A549 (cell line): ENCODE measurements around the gene CBLN1. TPM values are rescaled to one million over a fixed set of nuclear protein-coding genes. Genes with fewer than 3 reads are reported as not detected.
"Not testable (repeated sequence)": the region's sequence is repeated elsewhere in the genome, so short reads cannot be mapped to it uniquely, and the experiment has no call there.

Experiments
- ATAC-seq, 2 experiments: fragments of 200-7000 bp in 1 of 2; fragments of >200 bp in 1 of 2; cut with Nextera tagmentation in 1 of 2; cut with Tn5 transposase in 1 of 2; 3 replicates each; pipeline versions ENCODE4 v1.8.0 to v1.9.1; 2018 to 2020; ENCODE audit warnings: mild to moderate bottlenecking in 1 of 2, moderate library complexity in 1 of 2
- CTCF ChIA-PET: fragments of 300-600 bp; sonication (Branson Sonifier 250); formaldehyde crosslinking; extraction: SDS; loops from one replicate; lab custom pipeline; 2021; ENCODE audit warnings: antibody characterized with exemption, inconsistent platforms; lab: Yijun Ruan, JAX
- POLR2A ChIA-PET: fragments of 350-600 bp; formaldehyde crosslinking; extraction: SDS; loops from one replicate; lab custom pipeline; 2021; ENCODE audit warnings: antibody characterized with exemption, inconsistent platforms; lab: Yijun Ruan, JAX
- DNase-seq, 2 experiments: peaks; one replicate each; pipeline versions ENCODE4 v3.0.0 to v3.0.0-alpha.2; 2011 to 2016; ENCODE audit warnings: low read depth in 1 of 2, low spot score in 1 of 2
- FAIRE-seq: peaks from 2 replicates; lab custom pipeline; 2011; peaks lifted over from hg19 to GRCh38; lab: Jason Lieb, UNC
- H3K27ac ChIP-seq, 2 experiments: fragments of >200 bp; sonication (Bioruptor Twin); formaldehyde crosslinking; 3 replicates each; pipeline ENCODE4 v1.5.1; 2016 to 2017
- H3K4me1 ChIP-seq: fragments of >200 bp; sonication (Bioruptor Twin); formaldehyde crosslinking; 3 replicates; pipeline ENCODE4 v1.6.1; 2016
- H3K4me2 ChIP-seq: fragments of >200 bp; sonication (Bioruptor Twin); formaldehyde crosslinking; 3 replicates; pipeline ENCODE4 v1.6.1; 2016
- H3K4me3 ChIP-seq: fragments of >200 bp; sonication (Bioruptor Twin); formaldehyde crosslinking; 3 replicates; pipeline ENCODE4 v1.5.1; 2016
- H3K9me3 ChIP-seq: fragments of >200 bp; sonication (Bioruptor Twin); formaldehyde crosslinking; 3 replicates; pipeline ENCODE4 v1.6.1; 2016
- EP300 ChIP-seq, 2 experiments: fragments of >200 bp; sonication (Bioruptor Twin); formaldehyde crosslinking; IDR thresholded peaks; 2 replicates in 1 of 2; 3 replicates in 1 of 2; pipeline ENCODE4 v1.6.1; 2016 to 2017
- FOSB ChIP-seq: fragments of 250-450 bp; sonication (Bioruptor Pico); IDR thresholded peaks from 2 replicates; pipeline ENCODE4 v1.5.0; 2020; ENCODE audit warnings: mild to moderate bottlenecking, moderate library complexity
- FOSL2 ChIP-seq, 2 experiments: fragments of 450-650 bp in 1 of 2; fragments of >200 bp in 1 of 2; sonication (Bioruptor Twin) in 1 of 2; formaldehyde crosslinking; IDR thresholded peaks; 2 replicates each; pipeline versions ENCODE4 v1.5.0 to v1.6.1; 2016 to 2020; ENCODE audit warnings: mild to moderate bottlenecking in 1 of 2, moderate library complexity in 1 of 2
- HES2 ChIP-seq: fragments of >200 bp; sonication (Bioruptor Twin); formaldehyde crosslinking; IDR thresholded peaks from 2 replicates; pipeline ENCODE4 v1.6.1; 2016
- HMGXB4 ChIP-seq: fragments of 250-450 bp; sonication (Bioruptor Pico); IDR thresholded peaks from 2 replicates; pipeline ENCODE4 v1.5.0; 2021; ENCODE audit warnings: mild to moderate bottlenecking, moderate library complexity, borderline replicate concordance
- HOXB5 ChIP-seq: fragments of 250-450 bp; sonication (Bioruptor Pico); IDR thresholded peaks from 2 replicates; pipeline ENCODE4 v1.5.0; 2020; ENCODE audit warnings: mild to moderate bottlenecking, moderate library complexity
- KDM1A ChIP-seq: fragments of 200-600 bp; sonication (generic); IDR thresholded peaks from 2 replicates; pipeline ENCODE4 v1.6.1; 2016; ENCODE audit warnings: low read depth, mild to moderate bottlenecking
- MAFK ChIP-seq: fragments of 450-650 bp; IDR thresholded peaks from 2 replicates; pipeline ENCODE4 v1.6.1; 2014; ENCODE audit not compliant: partially characterized antibody
- RCOR1 ChIP-seq: fragments of 150-350 bp; IDR thresholded peaks from 2 replicates; pipeline ENCODE4 v1.6.1; 2014; ENCODE audit warnings: antibody characterized with exemption, low read length, low read depth
- ZFP36 ChIP-seq: fragments of 450-650 bp; IDR thresholded peaks from 2 replicates; pipeline ENCODE4 v1.6.1; 2014; ENCODE audit warnings: borderline replicate concordance; ENCODE audit not compliant: partially characterized antibody
- WGBS: methylation state at CpG from one replicate; pipeline ENCODE4 v1.1.6; 2017; ENCODE audit errors: missing lambda C conversion rate; 5-methylcytosine and 5-hydroxymethylcytosine counted together
- polyA plus RNA-seq, 4 experiments: library from polyadenylated mRNA; depleted of rRNA in 3 of 4; stranded (reverse); fragments of >200 nt; fragmentation: RNase III in 1 of 4; extraction: RNeasy Plus Mini Kit Qiagen cat#74134 plus additional on column Dnase treatment in 1 of 4; gene quantifications; 2 replicates in 3 of 4; 3 replicates in 1 of 4; pipeline ENCODE4 v1.2.3, GENCODE V29; 2011 to 2017

The CBLN1 gene
- polyA plus RNA-seq, 2 of the 4 experiments (the other 2 are of a cell fraction) = 0.04 TPM; not detected in 1

GRCh38 chr16:49248227-49248626 lies 33.4 kb downstream of the CBLN1 start (continued):
- TF ChIP-seq ZFP36 = no peak

- ChIA-PET CTCF (no interaction called here), POLR2A (no interaction called here)
- H3K4me3 ChIP-seq = no peak overlapping the region
- H3K4me2 ChIP-seq = no peak overlapping the region
- DNase-seq (no peak), ATAC-seq (no peak), FAIRE-seq (no peak)
- H3K9me3 ChIP-seq = no peaks in the 10 kb centered on the region
- WGBS = 0% methylated on average over 4 of the region's 4 CpGs
- TF ChIP-seq EP300 (IDR thresholded peaks at IDR 0.05) (no peak), FOSB (CRISPR knock-in tag) (no peak), HMGXB4 (CRISPR knock-in tag) (no peak), MAFK (no peak), KDM1A (no peak), FOSL2 (IDR thresholded peaks at IDR 0.05) (no peak), FOSL2 (CRISPR knock-in tag; IDR thresholded peaks at IDR 0.05) (no peak), HES2 (no peak), HOXB5 (CRISPR knock-in tag) (no peak), RCOR1 (no peak)
- no peak overlapping the region for H3K27ac ChIP-seq
- H3K4me1 ChIP-seq = no peaks in the 10 kb centered on the region
Observed at GRCh38 chr16:49236216-49236615, 45.4 kb downstream of the CBLN1 start.

- H3K4me3 ChIP-seq, H3K9me3 ChIP-seq, H3K27ac ChIP-seq, POLR2A ChIA-PET, FAIRE-seq, H3K4me2 ChIP-seq, DNase-seq, ATAC-seq, H3K4me1 ChIP-seq, CTCF ChIA-PET: not testable (repeated sequence)
- 0% methylated on average over 3 of the region's 3 CpGs for WGBS
Observed at GRCh38 chr16:49228335-49228734, 53.3 kb downstream of the CBLN1 start.

Other genes starting within 250 kb of the CBLN1 start
- gene C16orf78, start 92.0 kb upstream of the CBLN1 start, polyA plus RNA-seq (2011; rRNA removed) = not detected in 2 replicates
- not detected in 3 replicates for gene C16orf78, start 92.0 kb upstream of the CBLN1 start, polyA plus RNA-seq (2017; fragmentation: RNase III; extraction: RNeasy Plus Mini Kit Qiagen cat#74134 plus additional on column Dnase treatment)